Esophagus squamous epithelium (tissue), 4 donors: Measurements from ENCODE around the gene UBE2G2.

ENCODE experiments used
- CTCF ChIP-seq, 6 experiments: fragments of 450-650 bp in 4 of 6; fragments of 200-600 bp in 2 of 6; sonication (generic) in 2 of 6; IDR thresholded peaks; one replicate each; pipeline ENCODE4 v1.5.1; 2016 to 2019; ENCODE audit warnings: antibody characterized with exemption in 6 of 6, mild to moderate bottlenecking in 4 of 6, moderate library complexity in 4 of 6
- POLR2A ChIP-seq, 4 donors: fragments of 450-650 bp; IDR thresholded peaks; one replicate each; pipeline ENCODE4 v1.6.1; 2017; ENCODE audit warnings: antibody characterized with exemption in 4 of 4, mild to moderate bottlenecking in 4 of 4, moderate library complexity in 3 of 4

DNA sequence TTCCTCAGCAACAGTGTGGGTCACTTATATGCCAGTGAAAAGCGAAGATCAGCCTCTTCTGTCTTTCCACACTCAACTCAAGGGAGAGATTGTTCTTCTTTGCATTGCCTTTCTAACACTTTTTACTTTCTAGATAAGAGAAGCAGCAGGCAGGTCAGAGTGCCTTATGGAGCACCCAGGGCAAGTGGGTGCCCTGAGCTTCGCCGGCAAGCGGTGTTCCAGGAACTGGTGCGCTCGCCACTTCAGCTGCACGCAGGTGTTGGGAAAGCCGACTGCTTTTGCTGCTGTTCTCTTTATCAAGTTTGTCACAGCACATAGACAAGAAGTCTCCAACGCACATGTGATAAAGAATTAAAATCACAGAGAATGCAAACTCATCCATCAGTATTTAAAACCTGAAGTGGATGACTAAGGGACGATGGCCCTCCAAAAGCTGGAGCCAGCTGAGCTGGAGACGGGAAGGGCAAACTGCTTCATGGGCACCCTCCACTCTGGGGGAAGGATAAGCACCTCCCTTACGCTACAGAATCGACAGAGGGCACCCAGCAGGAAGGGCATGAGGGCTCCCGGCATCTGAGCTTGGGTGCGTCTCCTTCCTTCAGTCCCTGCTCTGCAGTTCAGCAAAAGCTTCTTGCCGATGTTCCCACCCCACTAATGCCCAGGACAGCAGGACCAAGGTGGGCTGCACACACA is 20.7 kb downstream of the UBE2G2 start:
- TF ChIP-seq POLR2A (IDR thresholded peaks at IDR 0.05) (no peak), CTCF (IDR thresholded peaks at IDR 0.05) (no peak)
